A549 (cell line): Measurements from ENCODE around the gene HILPDA. TPM values are rescaled to one million over a fixed set of nuclear protein-coding genes. Genes with fewer than 3 reads are reported as not detected.
"Not testable (repeated sequence)": the region's sequence is repeated elsewhere in the genome, so short reads cannot be mapped to it uniquely, and the experiment has no call there.

Experiments
- ATAC-seq, 2 experiments: fragments of 200-7000 bp in 1 of 2; fragments of >200 bp in 1 of 2; cut with Nextera tagmentation in 1 of 2; cut with Tn5 transposase in 1 of 2; 3 replicates each; pipeline versions ENCODE4 v1.8.0 to v1.9.1; 2018 to 2020; ENCODE audit warnings: mild to moderate bottlenecking in 1 of 2, moderate library complexity in 1 of 2
- CTCF ChIA-PET: fragments of 300-600 bp; sonication (Branson Sonifier 250); formaldehyde crosslinking; extraction: SDS; loops from one replicate; lab custom pipeline; 2021; ENCODE audit warnings: antibody characterized with exemption, inconsistent platforms; lab: Yijun Ruan, JAX
- POLR2A ChIA-PET: fragments of 350-600 bp; formaldehyde crosslinking; extraction: SDS; loops from one replicate; lab custom pipeline; 2021; ENCODE audit warnings: antibody characterized with exemption, inconsistent platforms; lab: Yijun Ruan, JAX
- DNase-seq, 2 experiments: peaks; one replicate each; pipeline versions ENCODE4 v3.0.0 to v3.0.0-alpha.2; 2011 to 2016; ENCODE audit warnings: low read depth in 1 of 2, low spot score in 1 of 2
- FAIRE-seq: peaks from 2 replicates; lab custom pipeline; 2011; peaks lifted over from hg19 to GRCh38; lab: Jason Lieb, UNC
- H3K27ac ChIP-seq, 2 experiments: fragments of >200 bp; sonication (Bioruptor Twin); formaldehyde crosslinking; 3 replicates each; pipeline ENCODE4 v1.5.1; 2016 to 2017
- H3K4me1 ChIP-seq: fragments of >200 bp; sonication (Bioruptor Twin); formaldehyde crosslinking; 3 replicates; pipeline ENCODE4 v1.6.1; 2016
- H3K4me2 ChIP-seq: fragments of >200 bp; sonication (Bioruptor Twin); formaldehyde crosslinking; 3 replicates; pipeline ENCODE4 v1.6.1; 2016
- H3K4me3 ChIP-seq: fragments of >200 bp; sonication (Bioruptor Twin); formaldehyde crosslinking; 3 replicates; pipeline ENCODE4 v1.5.1; 2016
- H3K9me3 ChIP-seq: fragments of >200 bp; sonication (Bioruptor Twin); formaldehyde crosslinking; 3 replicates; pipeline ENCODE4 v1.6.1; 2016
- CHD2 ChIP-seq: fragments of 150-350 bp; IDR thresholded peaks from 2 replicates; pipeline ENCODE4 v1.6.1; 2014; ENCODE audit warnings: low read length; ENCODE audit not compliant: partially characterized antibody
- ESRRA ChIP-seq: fragments of 150-350 bp; IDR thresholded peaks from 2 replicates; pipeline ENCODE4 v1.6.1; 2014; ENCODE audit warnings: mild to moderate bottlenecking, low read length, borderline replicate concordance
- HDAC2 ChIP-seq: fragments of 200-600 bp; sonication (generic); IDR thresholded peaks from 2 replicates; pipeline ENCODE4 v1.6.1; 2016
- JUN ChIP-seq, 2 experiments: fragments of >200 bp; sonication (Bioruptor Twin); formaldehyde crosslinking; IDR thresholded peaks; 2 replicates in 1 of 2; 3 replicates in 1 of 2; pipeline ENCODE4 v1.6.1; 2016 to 2017
- KDM5A ChIP-seq: fragments of 200-600 bp; sonication (generic); IDR thresholded peaks from 2 replicates; pipeline ENCODE4 v1.6.1; 2016; ENCODE audit warnings: antibody characterized with exemption, mild to moderate bottlenecking
- MAZ ChIP-seq: fragments of 150-350 bp; IDR thresholded peaks from 2 replicates; pipeline ENCODE4 v1.6.1; 2014; ENCODE audit warnings: antibody characterized with exemption, low read depth, low read length, borderline replicate concordance
- NFE2L2 ChIP-seq: fragments of 150-350 bp; conservative IDR thresholded peaks from 2 replicates; pipeline ENCODE4 v1.6.1; 2014; ENCODE audit warnings: low read length
- POLR2A ChIP-seq: IDR thresholded peaks from 2 replicates; pipeline ENCODE4 v1.6.1; 2012; ENCODE audit warnings: mild to moderate bottlenecking, low read length
- POLR2AphosphoS2 ChIP-seq: conservative IDR thresholded peaks from 2 replicates; pipeline ENCODE4 v1.6.1; 2012; ENCODE audit warnings: low read length, improper control_type of control experiment, inconsistent platforms
- RARB ChIP-seq: fragments of 250-450 bp; sonication (Bioruptor Pico); IDR thresholded peaks from 2 replicates; pipeline ENCODE4 v1.8.0; 2021; ENCODE audit warnings: mild to moderate bottlenecking, moderate library complexity
- REST ChIP-seq: fragments of 200-600 bp; sonication (generic); IDR thresholded peaks from 2 replicates; pipeline ENCODE4 v1.6.1; 2016; ENCODE audit warnings: antibody characterized with exemption, mild to moderate bottlenecking, moderate library complexity
- SMC3 ChIP-seq: fragments of >200 bp; sonication (Bioruptor Twin); formaldehyde crosslinking; IDR thresholded peaks from 3 replicates; pipeline ENCODE4 v1.6.1; 2018; ENCODE audit warnings: inconsistent platforms
- TP53 ChIP-seq: fragments of 250-450 bp; sonication (Bioruptor Pico); IDR thresholded peaks from 2 replicates; pipeline ENCODE4 v1.5.0; 2021; ENCODE audit warnings: mild to moderate bottlenecking, moderate library complexity
- WGBS: methylation state at CpG from one replicate; pipeline ENCODE4 v1.1.6; 2017; ENCODE audit errors: missing lambda C conversion rate; 5-methylcytosine and 5-hydroxymethylcytosine counted together
- polyA plus RNA-seq, 4 experiments: library from polyadenylated mRNA; depleted of rRNA in 3 of 4; stranded (reverse); fragments of >200 nt; fragmentation: RNase III in 1 of 4; extraction: RNeasy Plus Mini Kit Qiagen cat#74134 plus additional on column Dnase treatment in 1 of 4; gene quantifications; 2 replicates in 3 of 4; 3 replicates in 1 of 4; pipeline ENCODE4 v1.2.3, GENCODE V29; 2011 to 2017
- TF ChIP-seq, protein P1 (sequence below): IDR thresholded peaks from 2 replicates; pipeline ENCODE4 v1.6.1; 2012
- TF ChIP-seq, protein P2 (sequence below): IDR thresholded peaks from 2 replicates; pipeline ENCODE4 v1.6.1; 2012
- TF ChIP-seq, protein P3 (sequence below): fragments of >200 bp; sonication (Bioruptor Twin); formaldehyde crosslinking; IDR thresholded peaks from 3 replicates; pipeline ENCODE4 v1.5.1; 2016

Gene HILPDA
- polyA plus RNA-seq, 2 of the 4 experiments (the other 2 are of a cell fraction), result 24.2 to 94.6 TPM

- WGBS, result 72% methylated on average over 5 of the region's 5 CpGs
- CTCF ChIA-PET, result interaction anchor here (1.0 to 4.4 kb wide), 4 partner anchors 6 to 418 kb away, joined by 3 to 345 read pairs (median 14); no protein-coding TSS in a partner anchor
These were observed 6.8 kb downstream of the HILPDA start for GRCh38 chr7:128462460-128462859.

GRCh38 chr7:128463345-128463744 lies 7.7 kb downstream of the HILPDA start:
- CTCF ChIA-PET, result interaction anchor here (1.5 to 4.4 kb wide), 3 partner anchors 33 to 116 kb away, joined by 3 to 345 read pairs (median 11); no protein-coding TSS in a partner anchor
- H3K27ac ChIP-seq, DNase-seq: not testable (repeated sequence)

More at GRCh38 chr7:128462460-128462859, 6.8 kb downstream of the HILPDA start:
- H3K4me3 ChIP-seq, result no peak overlapping the region
- ATAC-seq (no peak), FAIRE-seq (no peak), DNase-seq (no peak)
- TF ChIP-seq TP53 (CRISPR knock-in tag) (no peak), NFE2L2 (no peak), POLR2A (no peak), RARB (CRISPR knock-in tag) (no peak), ESRRA (no peak), SMC3 (no peak), HDAC2 (no peak), CHD2 (no peak), MAZ (no peak), POLR2AphosphoS2 (no peak), JUN (IDR thresholded peaks at IDR 0.05) (no peak)
- TF ChIP-seq, protein P1, sequence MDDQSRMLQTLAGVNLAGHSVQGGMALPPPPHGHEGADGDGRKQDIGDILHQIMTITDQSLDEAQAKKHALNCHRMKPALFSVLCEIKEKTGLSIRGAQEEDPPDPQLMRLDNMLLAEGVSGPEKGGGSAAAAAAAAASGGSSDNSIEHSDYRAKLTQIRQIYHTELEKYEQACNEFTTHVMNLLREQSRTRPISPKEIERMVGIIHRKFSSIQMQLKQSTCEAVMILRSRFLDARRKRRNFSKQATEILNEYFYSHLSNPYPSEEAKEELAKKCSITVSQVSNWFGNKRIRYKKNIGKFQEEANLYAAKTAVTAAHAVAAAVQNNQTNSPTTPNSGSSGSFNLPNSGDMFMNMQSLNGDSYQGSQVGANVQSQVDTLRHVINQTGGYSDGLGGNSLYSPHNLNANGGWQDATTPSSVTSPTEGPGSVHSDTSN, result no peak
- TF ChIP-seq, protein P2, sequence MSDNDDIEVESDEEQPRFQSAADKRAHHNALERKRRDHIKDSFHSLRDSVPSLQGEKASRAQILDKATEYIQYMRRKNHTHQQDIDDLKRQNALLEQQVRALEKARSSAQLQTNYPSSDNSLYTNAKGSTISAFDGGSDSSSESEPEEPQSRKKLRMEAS, result no peak
- no peak overlapping the region for H3K27ac ChIP-seq
- no peaks in the 10 kb centered on the region for H3K9me3 ChIP-seq
- POLR2A ChIA-PET, result no interaction called here
- no peak overlapping the region for H3K4me2 ChIP-seq
- peaks cover 45% of the 10 kb centered on the region for H3K4me1 ChIP-seq

GRCh38 chr7:128463933-128464332 lies 8.3 kb downstream of the HILPDA start:
- H3K4me3 ChIP-seq, H3K4me2 ChIP-seq, ATAC-seq, H3K27ac ChIP-seq, FAIRE-seq, POLR2A ChIA-PET, DNase-seq, H3K9me3 ChIP-seq: not testable (repeated sequence)
- CTCF ChIA-PET, result interaction anchor here (1.5 to 2.6 kb wide), 2 partner anchors 37 to 117 kb away, joined by 3 to 11 read pairs; no protein-coding TSS in a partner anchor
- WGBS, result 62% methylated on average over 8 of the region's 8 CpGs
- H3K4me1 ChIP-seq, result peaks cover 30% of the 10 kb centered on the region

More at GRCh38 chr7:128463345-128463744, 7.7 kb downstream of the HILPDA start:
- H3K4me3 ChIP-seq, H3K4me2 ChIP-seq, FAIRE-seq, POLR2A ChIA-PET, H3K9me3 ChIP-seq, ATAC-seq: not testable (repeated sequence)
- WGBS, result 83% methylated on average over 4 of the region's 30 CpGs
- H3K4me1 ChIP-seq, result peaks cover 36% of the 10 kb centered on the region

- H3K4me1 ChIP-seq, DNase-seq, POLR2A ChIA-PET, H3K4me3 ChIP-seq, H3K4me2 ChIP-seq, H3K27ac ChIP-seq, FAIRE-seq, H3K9me3 ChIP-seq, ATAC-seq: not testable (repeated sequence)
- CTCF ChIA-PET, result interaction anchor here (1.2 to 4.1 kb wide), 3 partner anchors 6 to 417 kb away, joined by 4 to 40 read pairs (median 24); no protein-coding TSS in a partner anchor
These were observed 11.2 kb downstream of the HILPDA start for GRCh38 chr7:128466871-128467270.

DNA sequence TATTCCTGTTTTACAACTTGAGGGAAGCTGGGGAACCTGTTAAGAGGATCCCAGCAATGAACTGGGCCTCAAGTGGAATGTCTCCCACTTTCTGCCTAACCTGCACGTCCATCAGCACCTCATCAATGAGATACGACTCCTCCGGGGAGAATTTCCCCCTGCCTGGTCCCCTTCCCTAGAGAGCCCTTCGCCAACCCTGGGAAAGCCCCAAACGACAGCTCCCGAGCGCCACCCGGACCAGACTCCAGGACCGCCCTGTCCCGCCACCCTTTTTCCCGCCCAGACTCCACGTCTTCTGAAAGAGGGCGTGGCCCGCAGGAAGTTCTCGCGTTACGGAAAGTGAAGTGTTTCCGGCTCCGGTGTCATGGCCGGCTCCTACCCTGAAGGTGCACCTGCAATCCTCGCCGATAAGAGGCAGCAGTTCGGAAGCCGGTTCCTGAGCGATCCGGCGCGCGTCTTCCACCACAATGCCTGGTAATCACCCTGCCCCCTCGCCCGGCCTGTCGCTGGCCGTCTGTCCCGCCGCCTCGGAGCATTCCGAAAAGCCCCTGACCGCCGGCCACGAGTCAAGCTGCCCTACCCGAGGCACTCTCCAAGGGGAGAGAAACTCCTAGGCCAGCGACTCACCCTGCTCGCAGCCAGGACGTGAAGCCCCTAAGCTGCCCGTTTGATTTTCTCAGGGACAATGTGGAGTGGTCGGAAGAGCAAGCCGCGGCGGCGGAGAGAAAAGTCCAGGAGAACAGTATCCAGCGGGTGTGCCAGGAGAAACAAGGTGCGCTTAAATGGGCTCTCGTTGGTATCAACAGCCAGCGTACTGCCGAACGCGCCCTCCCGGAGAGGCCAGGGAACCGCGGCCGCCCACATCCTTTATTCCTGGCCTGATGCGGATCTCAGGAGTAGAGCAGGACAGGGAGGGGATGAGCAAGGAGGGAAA lies 21.0 kb downstream of the HILPDA start, which contains the start of gene METTL2B:
Gene METTL2B (plus strand): TSS at position 347 of the 934 bp plus-strand sequence. CDS start 18 bp downstream, at position 365.
- under 1% methylated on average over 57 of the region's 62 CpGs for WGBS
- ATAC-seq, result peak; percentile 97
- peak; percentile 46 for TF ChIP-seq REST
- TF ChIP-seq JUN (IDR thresholded peaks at IDR 0.05), result peak; percentile 68 to 88; a peak in 3 of 5 replicates
- TF ChIP-seq HDAC2, result peak; percentile 50; the same call in 1 of the 2 replicates
- TF ChIP-seq KDM5A, result peak; percentile 95
- TF ChIP-seq, protein P3, sequence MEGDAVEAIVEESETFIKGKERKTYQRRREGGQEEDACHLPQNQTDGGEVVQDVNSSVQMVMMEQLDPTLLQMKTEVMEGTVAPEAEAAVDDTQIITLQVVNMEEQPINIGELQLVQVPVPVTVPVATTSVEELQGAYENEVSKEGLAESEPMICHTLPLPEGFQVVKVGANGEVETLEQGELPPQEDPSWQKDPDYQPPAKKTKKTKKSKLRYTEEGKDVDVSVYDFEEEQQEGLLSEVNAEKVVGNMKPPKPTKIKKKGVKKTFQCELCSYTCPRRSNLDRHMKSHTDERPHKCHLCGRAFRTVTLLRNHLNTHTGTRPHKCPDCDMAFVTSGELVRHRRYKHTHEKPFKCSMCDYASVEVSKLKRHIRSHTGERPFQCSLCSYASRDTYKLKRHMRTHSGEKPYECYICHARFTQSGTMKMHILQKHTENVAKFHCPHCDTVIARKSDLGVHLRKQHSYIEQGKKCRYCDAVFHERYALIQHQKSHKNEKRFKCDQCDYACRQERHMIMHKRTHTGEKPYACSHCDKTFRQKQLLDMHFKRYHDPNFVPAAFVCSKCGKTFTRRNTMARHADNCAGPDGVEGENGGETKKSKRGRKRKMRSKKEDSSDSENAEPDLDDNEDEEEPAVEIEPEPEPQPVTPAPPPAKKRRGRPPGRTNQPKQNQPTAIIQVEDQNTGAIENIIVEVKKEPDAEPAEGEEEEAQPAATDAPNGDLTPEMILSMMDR, result 0 out of 3 replicates have a peak, but pooled peaks have one; percentile 12
- TF ChIP-seq, protein P2, result peak; percentile 94
- TF ChIP-seq POLR2A, result peak; percentile 77

More for the DNA sequence above, 21.0 kb downstream of the HILPDA start, which contains the start of gene METTL2B:
- Histone ChIP-seq H3K4me2 (peak within 1 kb of the TSS; percentile 82), H3K4me3 (peak within 1 kb of the TSS; percentile 88), H3K4me1 (peaks cover 17% of the 10 kb centered on the region; the same call in 2 of the 3 replicates), H3K27ac (peak within 1 kb of the TSS; percentile 88 to 91)
- FAIRE-seq, H3K9me3 ChIP-seq: not testable (repeated sequence)
- ChIA-PET POLR2A (interaction anchor here (0.5 kb wide), 1 partner anchor 10 kb away, joined by 3 read pairs; no protein-coding TSS in a partner anchor), CTCF (interaction anchor here (0.7 to 3.4 kb wide), 4 partner anchors 17 to 88 kb away, joined by 3 to 25 read pairs (median 3); no protein-coding TSS in a partner anchor)
- DNase-seq, result peak; percentile 85 to 96
